ENCODE results near the gene PEF1. TPM values are rescaled to one million over a fixed set of nuclear protein-coding genes. Genes with fewer than 3 reads are reported as not detected.

The PEF1 gene
- total and polyA plus RNA-seq, 2 of the 8 experiments (the other 6 are each of a cell fraction or from before 2014, with no cell fraction given): 35.2 to 69.2 TPM

DNA sequence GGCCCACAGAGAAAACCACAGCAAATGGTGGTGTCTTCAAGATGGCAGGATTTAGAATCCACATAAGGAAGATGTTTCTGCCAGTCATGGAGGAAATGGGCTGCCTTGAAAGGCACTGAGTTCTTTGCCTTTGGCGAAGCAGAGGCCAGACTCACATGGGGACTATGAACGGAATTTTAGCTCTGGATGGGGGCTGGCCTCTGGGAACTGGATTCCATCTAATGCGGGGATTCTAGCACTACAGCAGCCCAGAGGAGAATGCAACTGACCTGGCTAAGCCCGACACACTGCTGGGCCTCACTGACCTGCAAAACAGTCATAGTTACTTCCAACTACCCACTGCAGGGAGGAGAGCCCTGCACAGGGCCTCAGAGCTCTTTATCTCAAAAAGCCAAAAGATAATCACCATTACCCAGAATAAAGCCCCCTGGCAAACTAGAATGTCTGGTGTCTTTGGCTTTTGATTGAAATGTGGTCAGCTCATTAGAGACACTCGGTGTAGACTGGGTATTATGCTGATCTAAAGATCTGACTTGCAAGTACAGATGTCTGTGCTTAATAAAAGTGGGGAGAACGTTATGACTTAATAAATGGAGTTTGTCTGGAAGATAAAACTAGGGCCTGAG lies 15.6 kb downstream of the PEF1 start:
- Histone ChIP-seq H4K20me1 (replicated peaks in 1 of 2; ENCODE audit: control insufficient read depth in 1 of 2, insufficient read depth in 2 of 2, low read length in 2 of 2) (peaks cover 0 to 5% of the 10 kb centered on the region in 2 experiments), H2BK15ac (ENCODE audit: low read length) (no peak overlapping the region)

More for the DNA sequence above, 15.6 kb downstream of the PEF1 start:
- ChIA-PET POLR2A (ENCODE audit: partially characterized antibody) (interaction anchor here (1.0 to 2.1 kb wide), 3 partner anchors 9 to 12 kb away, joined by 3 to 7 read pairs (median 3); partner anchors contain the start of gene HCRTR1), CTCF (ENCODE audit: partially characterized antibody) (interaction anchor here (0.6 to 2.9 kb wide), 5 partner anchors 8 to 123 kb away, joined by 3 to 14 read pairs (median 6); no protein-coding TSS in a partner anchor)
- H3K23me2 ChIP-seq (ENCODE audit: low read depth, low read length): no peaks in the 10 kb centered on the region
- no peak for TF ChIP-seq RAD21 (IDR thresholded peaks at IDR 0.05 in 1 of 2, conservative IDR thresholded peaks at IDR 0.05 in 1 of 2; ENCODE audit: low read depth in 2 of 2, low read length in 2 of 2)
- TF ChIP-seq POLR2AphosphoS5 (IDR thresholded peaks at IDR 0.05; ENCODE audit: low read depth, low read length): no peak
- no peak for TF ChIP-seq MAFK (IDR thresholded peaks at IDR 0.05; ENCODE audit: low read depth, low read length)
- H3K4me1 ChIP-seq (replicated peaks in 1 of 4; ENCODE audit: control insufficient read depth in 3 of 4, insufficient read depth in 4 of 4, low read length in 3 of 4): peaks cover 0 to 4% (median 0%) of the 10 kb centered on the region in 4 experiments; a peak in 1 of 7 replicates
- H2BK12ac ChIP-seq (ENCODE audit: low read depth, low read length): no peak overlapping the region
- H3K4me2 ChIP-seq (ENCODE audit: insufficient read depth in 1 of 2, low read depth in 2 of 2, low read length in 2 of 2): no peak overlapping the region
- no peaks in the 10 kb centered on the region for H3K79me2 ChIP-seq (ENCODE audit: control insufficient read depth in 1 of 2, insufficient read depth in 2 of 2, low read length in 2 of 2)
- H2BK20ac ChIP-seq (ENCODE audit: low read length): no peak overlapping the region
- no peak overlapping the region for H4K8ac ChIP-seq (ENCODE audit: extremely low read depth, insufficient read depth, low read length)
- no peak overlapping the region for H2BK120ac ChIP-seq (replicated peaks; ENCODE audit: low read depth, low read length)
- WGBS, 2 experiments (ENCODE audit: extremely low coverage in 1 of 2, insufficient coverage in 1 of 2, insufficient read length in 1 of 2, insufficient replicate concordance in 2 of 2, low coverage in 1 of 2, low lambda C conversion rate in 2 of 2, missing lambda C conversion rate in 1 of 2): 85% methylated on average over 6 of the region's 6 CpGs; no CpG with 5 or more reads in 1 of the 2 experiments
- H3K9ac ChIP-seq (replicated peaks in 1 of 4; ENCODE audit: extremely low read depth in 1 of 4, low read depth in 3 of 4, low read length in 3 of 4): no peak overlapping the region
- H3K9me3 ChIP-seq (ENCODE audit: insufficient read depth in 2 of 2, low read depth in 1 of 2, low read length in 1 of 2): no peaks in the 10 kb centered on the region
- H3K79me1 ChIP-seq (ENCODE audit: low read depth, low read length): no peaks in the 10 kb centered on the region
- H3K4me3 ChIP-seq (ENCODE audit: extremely low read depth in 1 of 4, insufficient read depth in 2 of 4, low read depth in 3 of 4, low read length in 4 of 4): no peak overlapping the region
- H2AK5ac ChIP-seq (ENCODE audit: low read depth, low read length): no peak overlapping the region
- no peak overlapping the region for H3K27ac ChIP-seq (ENCODE audit: low read depth, low read length)
- peaks cover 3 to 21% (median 11%) of the 10 kb centered on the region in 4 experiments; a peak in 7 of 8 replicates for H3K36me3 ChIP-seq (ENCODE audit: control insufficient read depth in 2 of 4, insufficient read depth in 4 of 4, low read length in 3 of 4)
- no peak overlapping the region for H4K5ac ChIP-seq (ENCODE audit: insufficient read length, low read depth, low read length)
- no peak overlapping the region for H2BK5ac ChIP-seq (ENCODE audit: low read depth, low read length)
- H3K18ac ChIP-seq (ENCODE audit: extremely low read depth, low read length): no peak overlapping the region
- H3K14ac ChIP-seq (ENCODE audit: insufficient read length): no peak overlapping the region
- H3K23ac ChIP-seq (ENCODE audit: insufficient read length): no peak overlapping the region
- DNase-seq (ENCODE audit: low read depth in 1 of 2, low spot score in 2 of 2): no peak
- H3K27me3 ChIP-seq (replicated peaks in 1 of 4; ENCODE audit: control insufficient read depth in 3 of 4, extremely low read depth in 1 of 4, insufficient read depth in 3 of 4, low read length in 3 of 4): no peaks in the 10 kb centered on the region
- H3K56ac ChIP-seq (replicated peaks; ENCODE audit: insufficient read length, low read depth, low read length): no peak overlapping the region
- H3K4ac ChIP-seq (replicated peaks; ENCODE audit: insufficient read length, low read depth, low read length): no peak overlapping the region
- H2AFZ ChIP-seq (ENCODE audit: low read length): no peak overlapping the region
- H4K91ac ChIP-seq (replicated peaks; ENCODE audit: insufficient read length, low read length): no peak overlapping the region
- no peak for FAIRE-seq
